Naive thymus-derived CD4-positive, alpha-beta T cell (primary cell): ENCODE results near the gene FAM118A. TPM values are rescaled to one million over a fixed set of nuclear protein-coding genes. Genes with fewer than 3 reads are reported as not detected.

ENCODE experiments used
- ATAC-seq: fragments of 150-1000 bp; cut with Tn5 transposase; 2 replicates; pipeline ENCODE4 v1.10.0; 2021; ENCODE audit warnings: mild to moderate bottlenecking, moderate library complexity
- CTCF ChIA-PET: fragments of 350-600 bp; sonication (Branson Sonifier 250); formaldehyde crosslinking; loops from one replicate; lab custom pipeline; 2021; ENCODE audit warnings: antibody characterized with exemption; lab: Charles Lee
- POLR2A ChIA-PET: fragments of 350-600 bp; sonication (Branson Sonifier 250); formaldehyde crosslinking; loops from one replicate; lab custom pipeline; 2021; ENCODE audit warnings: antibody characterized with exemption, inconsistent platforms; lab: Charles Lee
- DNase-seq, 9 donors: peaks; one replicate each; pipeline versions ENCODE4 v3.0.0 to v3.0.0-alpha.2; 2020 to 2022; ENCODE audit warnings: mixed read lengths in 1 of 9
- H3K27ac ChIP-seq: one replicate; pipeline ENCODE4 v1.7.0; 2013; ENCODE audit warnings: mild to moderate bottlenecking, low read depth, low read length, moderate library complexity
- H3K27me3 ChIP-seq, 2 donors: one replicate each; pipeline ENCODE4 v1.7.0; 2013; ENCODE audit warnings: low read length in 2 of 2, mild to moderate bottlenecking in 2 of 2, moderate library complexity in 2 of 2; ENCODE audit not compliant: control insufficient read depth in 2 of 2, insufficient read depth in 2 of 2
- H3K36me3 ChIP-seq, 3 experiments: 1 replicate in 2 of 3; 2 replicates in 1 of 3; pipeline ENCODE4 v1.7.0; 2013; ENCODE audit warnings: low read length in 3 of 3, mild to moderate bottlenecking in 3 of 3, moderate library complexity in 1 of 3; ENCODE audit not compliant: insufficient read depth in 3 of 3, control insufficient read depth in 2 of 3
- H3K4me1 ChIP-seq, 2 donors: one replicate each; pipeline ENCODE4 v1.7.0; 2013; ENCODE audit warnings: low read length in 2 of 2, mild to moderate bottlenecking in 2 of 2, moderate library complexity in 1 of 2; ENCODE audit not compliant: control insufficient read depth in 2 of 2, insufficient read depth in 2 of 2
- H3K4me3 ChIP-seq: 2 replicates; pipeline ENCODE4 v1.7.0; 2013; ENCODE audit warnings: mild to moderate bottlenecking, low read length
- H3K9me3 ChIP-seq, 3 experiments: 1 replicate in 2 of 3; 2 replicates in 1 of 3; pipeline ENCODE4 v1.7.0; 2013; ENCODE audit warnings: low read length in 3 of 3; ENCODE audit not compliant: control insufficient read depth in 2 of 3
- H3K27ac Mint-ChIP-seq, 9 donors: one replicate each; pipeline ENCODE4 v1.8.0; 2020 to 2022; ENCODE audit warnings: mixed read lengths in 9 of 9, mild to moderate bottlenecking in 8 of 9, moderate library complexity in 5 of 9, inconsistent platforms in 2 of 9
- H3K27me3 Mint-ChIP-seq, 5 donors: one replicate each; pipeline ENCODE4 v1.8.0; 2021 to 2022; ENCODE audit warnings: mixed read lengths in 5 of 5, mild to moderate bottlenecking in 1 of 5
- H3K36me3 Mint-ChIP-seq, 5 donors: one replicate each; pipeline ENCODE4 v1.8.0; 2020 to 2022; ENCODE audit warnings: mixed read lengths in 5 of 5, mild to moderate bottlenecking in 3 of 5, inconsistent platforms in 1 of 5
- H3K4me1 Mint-ChIP-seq, 7 donors: one replicate each; pipeline ENCODE4 v1.8.0; 2020 to 2022; ENCODE audit warnings: mixed read lengths in 7 of 7, mild to moderate bottlenecking in 3 of 7, inconsistent platforms in 1 of 7
- H3K4me3 Mint-ChIP-seq, 10 donors: one replicate each; pipeline ENCODE4 v1.8.0; 2020 to 2022; ENCODE audit warnings: mild to moderate bottlenecking in 10 of 10, mixed read lengths in 10 of 10, moderate library complexity in 6 of 10, inconsistent platforms in 2 of 10
- H3K9me3 Mint-ChIP-seq, 11 donors: one replicate each; pipeline ENCODE4 v1.8.0; 2020 to 2022; ENCODE audit warnings: mixed read lengths in 11 of 11, mild to moderate bottlenecking in 4 of 11, inconsistent platforms in 1 of 11, moderate library complexity in 1 of 11
- intact Hi-C, 2 donors: fragments of 100-400 bp; cut with micrococcal nuclease; formaldehyde crosslinking; loops; one replicate each; pipeline ENCODE4 v1.15.1; 2023
- polyA plus RNA-seq, 2 donors: library from polyadenylated mRNA; unstranded; fragments of 300-500 nt; fragmentation: Illumina TruSeq; gene quantifications; one replicate each; pipeline ENCODE4 v1.2.3, GENCODE V29; 2021
- total RNA-seq, 6 experiments: library from RNA in 5 of 6; stranded (reverse) in 5 of 6; gene quantifications; 1 replicate in 5 of 6; 2 replicates in 1 of 6; pipeline ENCODE4 v1.2.3 and lab custom pipeline; 2021 to 2026

FAM118A gene
- total and polyA plus RNA-seq, 7 experiments from 2014 or later: 54.0 to 216 (median 109) TPM

- H3K36me3 Mint-ChIP-seq: no peaks in the 10 kb centered on the region
- peaks cover 8 to 11% of the 10 kb centered on the region in 2 donors for H3K4me1 ChIP-seq
- no peak overlapping the region for H3K4me3 ChIP-seq
- intact Hi-C loops: no loop called here
- ATAC-seq: no peak
- H3K27ac Mint-ChIP-seq: peak overlapping the region in 1 of 9 donors; percentile 4
- H3K27ac ChIP-seq: no peak overlapping the region
- H3K9me3 ChIP-seq: no peaks in the 10 kb centered on the region
- peaks cover 0 to 6% (median 0%) of the 10 kb centered on the region in 3 experiments for H3K36me3 ChIP-seq
- no peaks in the 10 kb centered on the region for H3K27me3 Mint-ChIP-seq
- POLR2A ChIA-PET: interaction anchor here (8.9 kb wide), 1 partner anchor 7 kb away, joined by 73 read pairs; no protein-coding TSS in a partner anchor
- no peaks in the 10 kb centered on the region for H3K27me3 ChIP-seq
- no peaks in the 10 kb centered on the region for H3K9me3 Mint-ChIP-seq
- no peak for DNase-seq
- CTCF ChIA-PET: no interaction called here
- H3K4me1 Mint-ChIP-seq: peaks cover 7 to 17% (median 13%) of the 10 kb centered on the region in 7 donors
- H3K4me3 Mint-ChIP-seq: no peak overlapping the region
These were observed 4.2 kb upstream of the FAM118A start for GRCh38 chr22:45305456-45306075.

GRCh38 chr22:45306139-45306538, 3.6 kb upstream of the FAM118A start:
- Mint-ChIP-seq H3K27me3 (no peaks in the 10 kb centered on the region), H3K9me3 (no peaks in the 10 kb centered on the region), H3K4me1 (peaks cover 12 to 22% (median 18%) of the 10 kb centered on the region in 7 donors), H3K36me3 (peaks cover 0 to 4% (median 0%) of the 10 kb centered on the region in 5 donors), H3K4me3 (no peak overlapping the region), H3K27ac (peak overlapping the region in 2 of 9 donors; percentile 62 to 73)
- intact Hi-C loops: no loop called here
- no peaks in the 10 kb centered on the region for H3K9me3 ChIP-seq
- ATAC-seq: no peak
- H3K4me1 ChIP-seq: peaks cover 12 to 16% of the 10 kb centered on the region in 2 donors
- H3K36me3 ChIP-seq: peaks cover 0 to 6% (median 0%) of the 10 kb centered on the region in 3 experiments
- no peak for DNase-seq
- H3K27ac ChIP-seq: no peak overlapping the region
- H3K27me3 ChIP-seq: no peaks in the 10 kb centered on the region
- no peak overlapping the region for H3K4me3 ChIP-seq
- ChIA-PET POLR2A (interaction anchor here (8.9 kb wide), 1 partner anchor 8 kb away, joined by 73 read pairs; no protein-coding TSS in a partner anchor), CTCF (no interaction called here)

- DNase-seq (no peak), ATAC-seq (no peak)
- H3K27me3 Mint-ChIP-seq: no peaks in the 10 kb centered on the region
- H3K4me1 Mint-ChIP-seq: peaks cover 27 to 43% (median 39%) of the 10 kb centered on the region in 7 donors
- Histone ChIP-seq H3K27ac (peak overlapping the region; percentile 96), H3K4me3 (no peak overlapping the region), H3K9me3 (no peaks in the 10 kb centered on the region), H3K27me3 (no peaks in the 10 kb centered on the region), H3K36me3 (peaks cover 0 to 6% (median 0%) of the 10 kb centered on the region in 3 experiments), H3K4me1 (peaks cover 14 to 21% of the 10 kb centered on the region in 2 donors)
- H3K4me3 Mint-ChIP-seq: peak overlapping the region; percentile 82 to 97 (median 87)
- no peaks in the 10 kb centered on the region for H3K9me3 Mint-ChIP-seq
- peak overlapping the region; percentile 90 to 99 (median 96) for H3K27ac Mint-ChIP-seq
- ChIA-PET CTCF (interaction anchor here (0.5 to 1.8 kb wide), 3 partner anchors 12 to 129 kb away, joined by 3 to 5 read pairs (median 3); no protein-coding TSS in a partner anchor), POLR2A (interaction anchor here (0.8 to 8.9 kb wide), 5 partner anchors 10 to 65 kb away, joined by 3 to 73 read pairs (median 3); no protein-coding TSS in a partner anchor)
- peaks cover 0 to 13% (median 0%) of the 10 kb centered on the region in 5 donors for H3K36me3 Mint-ChIP-seq
- intact Hi-C loops: loop anchor here in 1 of 2 donors (2.0 kb wide), 1 partner anchor 68 kb away; the partner anchor contains the start of gene KIAA0930
These were observed 1.3 kb upstream of the FAM118A start for GRCh38 chr22:45308391-45308956.

- peak overlapping the region; percentile 82 to 97 (median 87) for H3K4me3 Mint-ChIP-seq
- DNase-seq (peak in 2 of 9 donors; percentile 25 to 35), ATAC-seq (no peak)
- ChIA-PET CTCF (interaction anchor here (1.1 to 1.8 kb wide), 2 partner anchors 13 to 129 kb away, joined by 3 to 5 read pairs; no protein-coding TSS in a partner anchor), POLR2A (interaction anchor here (0.7 to 8.9 kb wide), 4 partner anchors 8 to 36 kb away, joined by 3 to 73 read pairs (median 4); no protein-coding TSS in a partner anchor)
- H3K9me3 Mint-ChIP-seq: no peaks in the 10 kb centered on the region
- no peaks in the 10 kb centered on the region for H3K27me3 Mint-ChIP-seq
- H3K4me1 Mint-ChIP-seq: peaks cover 28 to 48% (median 42%) of the 10 kb centered on the region in 7 donors
- Histone ChIP-seq H3K9me3 (no peaks in the 10 kb centered on the region), H3K27me3 (no peaks in the 10 kb centered on the region), H3K27ac (peak overlapping the region; percentile 96), H3K36me3 (peaks cover 0 to 6% (median 0%) of the 10 kb centered on the region in 3 experiments), H3K4me3 (peak overlapping the region; percentile 66), H3K4me1 (peaks cover 14 to 21% of the 10 kb centered on the region in 2 donors)
- peaks cover 0 to 14% (median 0%) of the 10 kb centered on the region in 5 donors for H3K36me3 Mint-ChIP-seq
- intact Hi-C loops: loop anchor here (1.0 to 2.0 kb wide), 9 partner anchors 9 to 146 kb away; partner anchors contain the start of genes KIAA0930 (in 1 of the 2), NUP50 (in 1 of the 2), RIBC2 (in 1 of the 2) and SMC1B (in 1 of the 2)
- H3K27ac Mint-ChIP-seq: peak overlapping the region; percentile 90 to 99 (median 96)
These were observed 745 bp upstream of the FAM118A start for GRCh38 chr22:45308957-45309421.

- Mint-ChIP-seq H3K27me3 (no peaks in the 10 kb centered on the region), H3K36me3 (peaks cover 0 to 17% (median 0%) of the 10 kb centered on the region in 5 donors), H3K4me3 (peak overlapping the region; percentile 84 to 97 (median 89)), H3K4me1 (peaks cover 39 to 62% (median 56%) of the 10 kb centered on the region in 7 donors), H3K27ac (peak overlapping the region; percentile 88 to 99 (median 92)), H3K9me3 (no peaks in the 10 kb centered on the region)
- Histone ChIP-seq H3K4me3 (peak overlapping the region; percentile 76), H3K4me1 (peaks cover 14 to 21% of the 10 kb centered on the region in 2 donors), H3K27ac (peak overlapping the region; percentile 96), H3K36me3 (peaks cover 0 to 6% (median 0%) of the 10 kb centered on the region in 3 experiments), H3K9me3 (no peaks in the 10 kb centered on the region), H3K27me3 (no peaks in the 10 kb centered on the region)
- CTCF ChIA-PET: no interaction called here
- ATAC-seq (no peak), DNase-seq (peak in 4 of 9 donors; percentile 17 to 46 (median 24))
- POLR2A ChIA-PET: interaction anchor here (0.9 to 8.9 kb wide), 5 partner anchors 9 to 104 kb away, joined by 3 to 73 read pairs (median 7); partner anchors contain the start of gene RIBC2
- intact Hi-C loops: no loop called here
These were observed 720 bp downstream of the FAM118A start for GRCh38 chr22:45310331-45310976.
